GM21515 (cell line): Measurements from ENCODE around the gene SEC14L1.
"Not testable (repeated sequence)": the region's sequence is repeated elsewhere in the genome, so short reads cannot be mapped to it uniquely, and the experiment has no call there.

Experiments
- ATAC-seq: cut with Tn5 transposase; IDR thresholded peaks from one replicate; pipeline ENCODE4 v1.9.1; 2021; ENCODE audit not compliant: unreplicated experiment

Gene SEC14L1

DNA sequence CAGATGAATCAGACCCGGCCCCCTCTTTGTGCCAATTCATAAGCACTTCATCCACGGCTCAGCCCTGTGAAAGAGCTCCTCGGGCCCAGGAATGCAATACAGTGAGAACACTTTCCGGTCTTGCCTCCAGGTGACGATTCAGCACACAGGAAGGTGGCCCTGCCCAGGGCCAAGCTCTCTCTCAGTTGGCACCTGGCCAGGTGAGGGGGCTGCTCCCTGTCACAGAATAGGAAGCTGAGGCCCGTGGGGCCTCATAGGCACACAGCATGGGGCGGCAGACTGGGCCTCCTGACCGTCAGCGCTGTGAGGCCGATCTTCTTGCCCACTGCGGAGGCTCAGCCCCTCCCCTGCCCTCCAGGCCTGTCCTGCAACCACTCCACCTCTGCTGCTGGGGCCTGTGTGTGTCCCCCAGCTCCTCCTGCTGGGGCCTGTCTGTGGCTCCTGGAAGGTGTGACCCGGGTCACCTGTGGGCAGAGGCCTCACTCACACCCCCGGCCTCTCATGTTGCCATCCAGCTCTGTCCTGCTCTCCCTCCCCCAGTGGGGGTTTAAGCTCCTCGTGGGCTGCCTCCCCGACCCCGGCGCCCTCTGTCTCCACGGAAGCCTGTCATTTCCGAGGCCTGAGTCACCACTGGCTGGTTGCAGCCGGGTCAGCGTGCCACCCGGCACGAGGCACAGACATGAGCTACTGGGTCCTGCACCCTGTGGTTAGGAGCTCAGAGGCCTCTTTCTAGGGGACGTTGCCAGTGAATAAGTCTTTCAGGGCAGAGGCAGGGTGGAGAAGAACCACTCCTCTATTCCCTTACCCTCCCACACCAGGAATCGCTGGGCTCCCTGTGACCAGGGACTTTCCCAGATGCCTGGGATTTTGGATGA lies 114.4 kb downstream of the SEC14L1 start:
- ATAC-seq, result no peak

DNA sequence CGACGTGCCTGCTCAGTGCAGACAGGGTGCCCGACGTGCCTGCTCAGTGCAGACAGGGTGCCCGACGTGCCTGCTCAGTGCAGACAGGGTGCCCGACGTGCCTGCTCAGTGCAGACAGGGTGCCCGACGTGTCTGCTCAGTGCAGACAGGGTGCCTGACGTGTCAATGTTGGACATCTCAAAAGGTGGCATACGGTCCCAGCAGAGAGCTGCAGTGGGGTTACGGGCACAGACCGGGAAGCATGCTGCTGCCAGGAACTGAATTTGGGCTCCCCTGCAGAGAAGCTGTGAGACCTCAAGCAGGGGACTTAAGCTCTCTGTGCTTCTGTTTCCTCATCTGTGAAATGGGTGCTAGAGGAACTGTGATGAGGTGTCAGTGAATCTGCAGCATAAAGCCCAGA lies 115.2 kb downstream of the SEC14L1 start:
- ATAC-seq, result not testable (repeated sequence)

DNA sequence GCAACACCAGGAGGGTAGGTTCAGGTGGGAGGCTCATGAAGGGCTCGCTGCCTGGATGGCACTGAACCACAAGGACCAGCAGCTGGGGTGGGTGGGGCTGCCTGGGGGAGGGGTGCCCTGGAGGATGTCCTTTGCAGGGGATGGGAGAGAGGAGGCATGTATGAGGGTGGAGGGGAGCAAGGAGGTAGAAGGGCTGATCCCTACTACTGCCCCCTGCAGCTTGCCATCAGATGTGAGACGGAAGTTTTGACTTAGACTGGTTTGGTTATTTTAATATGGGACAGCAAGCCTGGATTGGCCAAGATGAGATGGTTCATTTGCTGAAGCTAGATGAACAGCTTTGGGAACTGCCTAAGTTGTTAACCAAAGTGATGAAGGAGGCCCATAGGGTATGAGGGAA lies 115.9 kb downstream of the SEC14L1 start:
- no peak for ATAC-seq

- no peak for ATAC-seq
Measured at GRCh38 chr17:77257169-77257568, 116.4 kb downstream of the SEC14L1 start.

GRCh38 chr17:77257596-77258458 lies 117.1 kb downstream of the SEC14L1 start:
- no peak for ATAC-seq

GRCh38 chr17:77258638-77259037 lies 117.9 kb downstream of the SEC14L1 start:
- ATAC-seq, result no peak

DNA sequence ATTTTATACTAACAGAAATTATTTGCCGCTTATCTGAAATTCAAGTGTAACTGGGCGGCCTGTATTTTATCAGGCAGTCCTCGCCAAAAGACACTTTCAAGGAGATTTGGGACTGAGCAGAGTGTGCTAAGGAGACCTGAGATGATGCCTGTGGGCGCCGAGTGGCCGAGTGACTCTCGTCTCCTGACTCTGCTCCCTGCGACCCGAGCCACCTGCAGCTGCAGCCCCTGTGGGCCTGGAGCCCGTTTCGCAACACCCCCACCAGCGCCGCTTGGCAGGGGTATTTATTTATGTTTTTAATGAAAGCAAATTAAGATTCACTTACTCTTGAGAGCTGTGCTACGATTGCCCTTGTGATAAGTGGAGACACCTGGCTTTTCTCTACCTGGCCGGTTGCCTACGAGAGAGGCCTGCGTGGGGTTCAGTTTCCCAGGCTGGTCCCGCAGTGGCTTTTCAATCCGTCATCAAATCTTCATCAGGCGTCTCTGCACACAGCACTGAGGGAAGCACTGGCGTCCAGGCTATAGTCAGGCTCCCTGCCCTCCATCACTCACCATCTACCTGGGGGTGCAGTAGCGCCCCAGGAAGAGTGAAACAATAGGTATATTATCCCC lies 124.0 kb downstream of the SEC14L1 start:
- no peak for ATAC-seq

GRCh38 chr17:77266213-77266612 lies 125.4 kb downstream of the SEC14L1 start:
- no peak for ATAC-seq
